ENCODE data around the gene CCDC107. TPM values are rescaled to one million over a fixed set of nuclear protein-coding genes. Genes with fewer than 3 reads are reported as not detected.
"Not testable (repeated sequence)": the region's sequence is repeated elsewhere in the genome, so short reads cannot be mapped to it uniquely, and the experiment has no call there.

CCDC107 gene
- total RNA-seq, 1 donor from 2014 or later, result 16.9 TPM

GRCh38 chr9:35637427-35637955, 20.6 kb upstream of the CCDC107 start:
- DNase-seq (ENCODE audit: low read depth in 2 of 2), result not testable (repeated sequence)

GRCh38 chr9:35638751-35639150, 19.3 kb upstream of the CCDC107 start:
- not testable (repeated sequence) for DNase-seq (ENCODE audit: low read depth in 2 of 2)

DNA sequence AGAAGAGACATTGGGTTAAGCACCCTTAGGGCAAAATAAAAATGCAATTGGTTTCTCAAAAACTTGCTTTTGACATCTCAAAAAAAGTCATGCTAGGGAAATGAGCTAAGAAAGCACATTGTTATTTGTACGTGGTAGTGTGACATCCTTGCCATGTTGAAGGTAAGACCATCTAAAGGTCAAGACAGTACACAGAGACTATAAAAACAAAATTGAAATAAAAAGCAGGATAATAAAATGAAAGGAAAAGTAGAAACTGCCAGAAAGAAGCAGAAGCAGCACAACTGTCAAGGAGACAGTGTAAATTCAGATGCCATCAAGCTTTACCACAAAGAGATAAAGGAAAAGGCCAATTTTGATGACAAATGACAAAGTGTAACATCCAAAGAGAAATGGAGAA, 18.9 kb upstream of the CCDC107 start:
- not testable (repeated sequence) for DNase-seq (ENCODE audit: low read depth in 2 of 2)

- DNase-seq (ENCODE audit: low read depth in 2 of 2), result no peak
Observed at GRCh38 chr9:35639631-35640030, 18.5 kb upstream of the CCDC107 start.

DNA sequence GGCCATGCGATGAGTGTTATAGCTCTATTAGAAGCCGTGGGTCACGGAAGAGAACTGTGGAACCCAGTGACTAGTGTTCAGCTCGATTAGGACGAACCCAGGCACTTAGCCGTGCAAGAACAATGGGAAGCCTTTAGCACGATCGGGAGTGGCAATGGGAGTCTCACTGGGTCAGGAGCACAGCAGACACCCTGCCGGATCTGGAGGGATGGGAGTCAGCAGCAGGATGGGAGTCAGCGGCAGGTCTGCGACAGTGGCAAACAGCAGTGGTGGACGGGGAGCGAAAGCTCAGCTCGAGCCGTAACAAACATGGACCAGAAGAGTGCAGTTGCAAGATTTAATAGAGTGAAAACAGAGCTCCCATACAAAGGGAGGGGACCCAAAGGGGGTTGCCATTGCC, 17.7 kb upstream of the CCDC107 start:
- DNase-seq (ENCODE audit: low read depth in 2 of 2), result not testable (repeated sequence)

DNA sequence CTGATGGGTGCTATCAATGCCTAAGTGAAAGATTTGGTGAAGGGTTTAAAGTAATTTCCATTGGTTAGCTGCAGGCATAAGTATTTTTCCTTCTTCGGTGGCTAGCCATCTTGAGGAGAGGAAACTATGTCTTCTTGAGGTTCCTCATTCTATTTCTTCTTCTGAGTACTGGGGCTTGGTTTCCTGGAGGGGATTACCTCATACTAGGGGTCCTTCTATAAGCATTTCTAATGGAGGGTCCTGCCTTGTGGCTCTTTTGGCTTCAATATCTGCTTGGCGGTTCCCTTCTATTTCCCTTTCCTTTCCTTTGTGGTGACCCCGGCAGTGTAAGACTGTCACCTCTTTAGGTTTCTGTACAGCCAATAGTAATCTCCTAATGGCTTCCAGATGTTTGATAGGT, 16.6 kb upstream of the CCDC107 start:
- not testable (repeated sequence) for DNase-seq (ENCODE audit: low read depth in 2 of 2)

GRCh38 chr9:35643046-35643445, 15.0 kb upstream of the CCDC107 start:
- DNase-seq (ENCODE audit: low read depth in 2 of 2), result no peak

DNA sequence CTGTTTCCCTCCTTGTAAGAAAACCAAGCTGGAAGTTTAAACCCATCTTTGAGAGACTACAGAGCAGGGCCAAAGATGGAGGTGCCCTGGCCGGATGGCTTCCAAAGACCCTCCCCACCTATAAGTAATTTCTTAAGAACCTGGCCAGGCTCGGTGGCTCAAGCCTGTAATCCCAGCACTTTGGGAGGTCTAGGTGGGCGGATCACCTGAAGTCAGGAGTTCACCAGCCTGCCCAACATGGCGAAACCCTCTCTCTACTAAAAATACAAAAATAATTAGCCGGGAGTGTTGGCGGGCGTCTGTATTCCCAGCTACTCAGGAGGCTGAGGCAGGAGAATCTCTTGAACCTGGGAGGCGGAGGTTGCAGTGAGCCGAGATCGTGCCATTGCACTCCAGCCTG, 12.4 kb upstream of the CCDC107 start:
- DNase-seq (ENCODE audit: low read depth in 2 of 2), result not testable (repeated sequence)

DNA sequence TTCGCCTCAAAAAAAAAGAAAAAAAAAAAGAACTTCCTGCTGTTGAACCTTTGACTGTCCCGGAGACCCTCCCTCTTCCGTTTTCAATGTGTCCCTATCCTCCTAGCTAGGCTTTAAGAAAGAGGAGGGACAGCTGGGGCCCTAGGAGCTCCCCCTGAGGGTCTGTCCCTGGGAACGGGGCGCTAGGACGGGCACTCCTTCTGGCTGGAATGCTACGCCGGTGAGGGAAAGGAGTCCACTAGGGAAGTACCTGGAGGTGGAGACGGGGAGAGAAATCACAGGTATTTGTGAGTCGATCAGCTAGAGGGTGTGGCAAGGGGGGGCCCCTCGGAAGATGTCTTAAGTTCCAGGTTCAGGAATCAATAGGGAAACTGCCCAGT, 11.9 kb upstream of the CCDC107 start:
- no peak for DNase-seq (ENCODE audit: low read depth in 2 of 2)

DNA sequence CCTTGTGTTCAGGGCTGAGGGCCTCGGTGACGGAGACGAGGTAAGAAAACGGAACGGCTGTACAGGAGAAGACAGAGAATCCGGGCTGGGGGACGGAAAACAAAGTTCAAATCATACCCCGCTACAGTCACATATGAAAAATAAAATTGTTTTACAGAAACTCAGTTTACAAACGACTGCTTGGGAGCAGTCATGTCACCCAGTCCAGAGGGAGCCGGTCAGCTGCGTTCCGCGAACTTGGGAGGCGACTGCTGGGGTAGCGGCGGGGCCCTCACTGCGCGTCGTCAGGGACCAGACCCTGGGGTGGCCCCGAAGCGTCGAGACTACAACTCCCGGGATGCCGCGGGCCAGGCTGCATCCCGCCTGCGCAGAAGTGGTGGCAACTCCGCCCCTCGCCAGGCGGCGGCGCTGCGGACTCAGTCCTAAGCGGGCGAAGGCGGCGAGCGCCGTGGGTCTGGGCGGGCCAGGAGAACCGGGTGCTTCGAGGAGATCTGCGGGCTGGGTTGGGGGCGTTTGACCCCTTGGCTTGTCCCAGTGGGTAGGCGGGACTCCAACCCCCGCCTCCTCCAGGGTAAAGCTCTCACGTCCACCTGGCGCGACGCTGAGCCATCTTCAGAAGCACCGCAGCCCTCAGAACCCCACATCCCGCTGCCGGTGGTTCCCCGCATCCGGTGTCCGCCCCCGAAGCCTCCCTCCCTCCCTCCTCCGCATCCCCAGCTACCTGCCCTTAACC, 11.4 kb upstream of the CCDC107 start:
- DNase-seq (ENCODE audit: low read depth in 2 of 2), result peak; percentile 87 to 89

DNA sequence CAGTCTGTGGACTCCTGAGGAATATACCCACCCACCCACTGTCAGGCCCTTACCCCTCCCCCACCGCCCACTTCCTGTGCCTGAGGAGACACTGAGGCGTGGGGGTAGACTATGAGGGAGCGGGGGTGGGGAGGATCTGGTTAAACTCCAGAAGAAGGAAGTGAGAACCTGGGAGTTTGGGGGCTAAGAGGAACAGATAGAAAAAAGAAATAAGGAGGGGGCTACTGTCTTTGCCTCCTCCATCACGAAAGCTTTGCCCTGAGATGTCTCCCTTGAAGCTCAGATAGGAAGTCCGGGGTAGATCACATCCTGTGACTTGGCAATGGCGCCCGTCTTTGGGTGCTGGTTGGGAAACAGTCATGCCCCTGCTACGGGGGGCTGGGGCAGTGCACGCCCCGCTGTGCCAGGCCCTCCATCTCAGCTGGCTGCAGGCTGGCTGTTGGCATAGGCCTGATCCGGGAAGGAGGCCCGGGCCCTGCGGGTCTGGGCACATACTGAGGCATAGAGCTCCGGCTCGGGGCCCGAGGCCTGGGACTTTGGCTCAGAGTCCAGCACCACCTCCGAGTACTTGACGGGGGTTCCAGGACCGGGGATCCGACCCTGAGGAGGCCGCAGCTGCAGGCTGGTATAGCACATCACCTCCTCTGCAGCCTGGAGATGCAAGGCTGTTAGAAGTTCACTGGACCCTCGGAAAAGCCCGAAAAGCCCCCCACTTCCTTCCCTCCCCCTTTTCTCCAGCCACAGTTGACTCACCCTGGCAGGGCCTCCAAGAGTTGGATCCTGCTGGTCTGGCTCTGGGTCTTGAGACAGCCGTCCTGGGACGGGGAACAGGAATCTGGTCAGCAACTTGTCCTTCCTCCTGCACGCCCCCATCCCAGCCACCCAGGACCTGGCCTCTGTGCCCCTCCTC, 8.4 kb upstream of the CCDC107 start:
- DNase-seq (ENCODE audit: low read depth in 2 of 2), result no peak

GRCh38 chr9:35650341-35651158, 7.5 kb upstream of the CCDC107 start, which contains the start of gene SIT1:
Gene SIT1, minus strand, starts transcription at chr9:35650931. Its CDS starts 78 bp downstream, at chr9:35650853.
- no peak for DNase-seq (ENCODE audit: low read depth in 2 of 2)

DNA sequence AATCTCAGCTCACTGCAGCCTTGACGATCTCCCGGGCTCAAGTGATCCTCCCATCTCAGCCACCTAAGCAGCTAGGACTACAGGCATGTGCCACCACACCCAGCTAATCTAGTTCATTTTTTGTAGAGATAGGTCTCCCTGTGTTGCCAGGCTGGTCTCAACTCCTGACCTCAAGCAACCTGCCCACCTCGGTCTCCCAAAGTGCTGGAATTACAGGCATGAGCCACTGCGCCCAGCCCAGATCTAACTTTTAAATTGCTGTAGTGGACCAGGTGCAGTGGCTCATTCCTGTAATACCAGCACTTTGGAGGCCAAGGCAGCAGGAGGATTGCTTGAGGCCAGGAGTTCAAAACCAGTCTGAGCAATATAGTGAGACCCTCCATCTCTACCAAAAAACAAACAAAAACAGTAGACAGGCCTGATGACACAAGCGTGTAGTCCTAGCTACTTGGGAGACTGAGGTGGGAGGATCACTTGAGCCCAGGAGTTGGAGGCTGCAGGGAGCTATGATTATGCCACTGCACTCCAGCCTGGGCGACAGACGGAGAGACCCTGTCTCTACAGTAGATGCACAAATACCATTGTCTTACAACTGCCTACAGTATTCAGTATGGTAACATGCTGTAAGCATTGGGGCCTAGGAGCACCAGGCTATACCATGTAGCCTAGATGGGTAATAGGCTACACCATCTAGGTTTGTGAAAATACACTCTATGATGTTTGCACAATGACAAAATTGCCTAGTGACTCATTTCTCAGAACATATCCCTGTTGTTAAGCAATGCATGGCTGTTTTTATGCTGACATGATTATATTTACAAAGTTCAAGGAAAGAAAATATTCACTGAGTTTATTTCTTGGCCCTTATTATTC, 5.9 kb upstream of the CCDC107 start:
- no peak for DNase-seq (ENCODE audit: low read depth in 2 of 2)

DNA sequence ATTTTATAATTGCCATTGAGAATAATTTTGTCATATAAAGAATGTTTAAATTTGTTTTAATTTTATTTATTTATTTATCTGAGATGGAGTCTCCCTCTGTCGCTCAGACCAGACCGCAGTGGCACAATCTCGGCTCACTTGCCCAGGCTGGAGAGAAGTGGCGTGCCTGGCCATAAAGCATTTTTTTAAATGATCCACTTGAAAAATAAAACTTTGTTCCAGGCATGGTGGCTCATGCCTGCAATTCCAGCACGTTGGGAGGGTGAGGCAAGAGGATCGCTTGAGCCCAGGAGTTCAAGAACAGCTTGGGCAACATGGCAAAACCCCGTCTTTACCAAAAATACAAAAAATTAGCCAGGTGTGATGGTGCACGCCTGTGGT, 5.3 kb upstream of the CCDC107 start:
- no peak for DNase-seq (ENCODE audit: low read depth in 2 of 2)

DNA sequence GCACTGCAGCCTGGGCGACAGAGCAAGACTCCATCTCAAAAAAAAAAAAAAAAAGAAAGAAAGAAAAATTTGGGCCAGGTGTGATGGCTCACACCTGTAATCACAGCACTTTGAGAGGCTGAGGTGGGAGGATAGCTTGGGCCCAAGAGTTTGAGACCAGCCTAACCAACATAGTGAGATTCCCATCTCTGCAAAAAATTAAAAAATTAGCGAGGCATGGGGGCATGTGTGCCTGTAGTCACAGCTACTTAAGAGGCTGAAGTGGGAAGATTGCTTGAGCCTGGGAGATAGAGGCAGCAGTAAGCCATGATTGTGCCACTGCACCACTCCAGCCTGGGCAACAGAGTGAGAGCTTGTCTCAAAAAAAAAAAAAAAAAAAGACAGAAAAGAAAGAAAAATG, 4.5 kb upstream of the CCDC107 start:
- no peak for DNase-seq (ENCODE audit: low read depth in 2 of 2)

DNA sequence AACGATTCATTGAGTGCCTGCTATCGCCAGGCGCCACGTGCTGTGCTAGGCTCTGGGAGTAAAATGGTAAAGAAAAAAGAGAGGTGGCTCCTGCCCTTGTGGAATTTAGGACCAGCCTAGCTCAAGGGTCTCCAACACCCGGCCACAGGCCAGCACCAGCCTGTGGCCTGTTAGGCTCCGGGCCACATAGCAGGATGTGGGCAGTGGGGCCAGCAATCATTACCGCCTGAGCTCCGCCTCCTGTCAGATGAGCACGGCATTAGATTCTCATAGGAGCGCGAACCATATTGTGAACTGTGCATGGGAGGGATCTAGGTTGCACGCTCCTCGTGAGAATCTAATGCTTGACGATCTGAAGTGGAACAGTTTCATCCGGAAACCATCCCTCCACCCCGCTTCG, 1.7 kb upstream of the CCDC107 start:
- no peak for DNase-seq (ENCODE audit: low read depth in 2 of 2)

DNA sequence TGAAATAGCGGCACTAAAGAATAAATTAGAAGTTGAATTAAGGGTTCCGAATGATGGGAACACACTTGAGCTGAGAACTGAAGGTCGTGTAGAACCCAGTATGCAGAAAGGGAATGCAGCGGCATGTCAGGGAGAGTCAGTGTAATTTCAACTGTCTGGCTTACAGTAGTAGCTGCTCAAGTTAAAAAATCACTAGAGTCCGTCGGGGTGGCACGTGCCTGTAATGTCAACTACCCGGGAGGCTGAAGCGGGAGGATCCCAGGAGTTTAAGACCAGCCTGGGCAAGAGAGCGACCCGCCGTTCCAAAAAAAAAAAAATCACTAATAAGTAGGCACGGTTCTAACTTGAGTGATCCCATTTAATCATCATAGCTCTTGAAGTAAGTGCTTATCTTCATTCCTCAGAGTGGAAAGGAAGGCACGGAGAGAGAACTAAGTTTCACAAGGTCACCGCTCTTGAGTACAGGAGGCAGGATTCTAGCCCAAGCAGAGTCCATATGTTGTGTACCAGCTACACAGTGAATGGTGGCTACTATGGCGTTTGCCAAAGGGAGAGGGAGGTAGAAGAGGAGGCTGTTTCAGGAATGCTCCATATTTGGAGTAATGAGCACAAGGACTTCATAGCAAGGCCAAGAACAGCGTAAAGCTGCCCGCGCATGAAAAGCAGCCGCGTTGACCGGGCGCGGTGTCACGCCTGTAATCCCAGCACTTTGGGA, 1.1 kb upstream of the CCDC107 start:
- DNase-seq (ENCODE audit: low read depth in 2 of 2), result peak in 1 of 2 donors; percentile 8

GRCh38 chr9:35657546-35658136, 451 bp upstream of the CCDC107 start, which contains the start of gene RMRP:
Gene RMRP, minus strand, starts transcription at chr9:35658019.
- peak; percentile 99 to 100 for DNase-seq (ENCODE audit: low read depth in 2 of 2)

- DNase-seq (ENCODE audit: low read depth in 2 of 2), result peak; percentile 55 to 59
Observed at GRCh38 chr9:35658968-35659220, 802 bp downstream of the CCDC107 start.

GRCh38 chr9:35659340-35659739, 1.2 kb downstream of the CCDC107 start:
- peak in 1 of 2 donors; percentile 62 for DNase-seq (ENCODE audit: low read depth in 2 of 2)

Measured in lung microvascular endothelial cell (primary cell).